ENCODE measurements around the gene STOML2. TPM values are rescaled to one million over a fixed set of nuclear protein-coding genes. Genes with fewer than 3 reads are reported as not detected.

The STOML2 gene
- total RNA-seq, 1 donor from 2014 or later, result 186 TPM

Other genes starting within 250 kb of the STOML2 start
- 0.63 and 1.2 TPM in 2 replicates for gene PHF24, start 144.8 kb downstream of the STOML2 start, total RNA-seq
- gene DNAJB5, start 113.4 kb downstream of the STOML2 start, total RNA-seq, result 27.1 and 28.7 TPM in 2 replicates
- gene VCP, start 30.5 kb downstream of the STOML2 start, total RNA-seq, result 368 and 374 TPM in 2 replicates
- gene FANCG, start 23.2 kb downstream of the STOML2 start, total RNA-seq, result 115 and 126 TPM in 2 replicates
- gene PIGO, start 6.5 kb downstream of the STOML2 start, total RNA-seq, result 24.3 and 28.3 TPM in 2 replicates
- gene ATOSB, start 12.7 kb upstream of the STOML2 start, total RNA-seq, result 12.2 and 15.2 TPM in 2 replicates
- 56.9 and 58.0 TPM in 2 replicates for gene UNC13B, start 58.9 kb upstream of the STOML2 start, total RNA-seq

All from neural crest cell (in vitro differentiated cells).